Erythroblast (primary cell): ENCODE results near the gene RIOK2.

ENCODE experiments used
- GATA1 ChIP-seq: IDR thresholded peaks from 2 replicates; pipeline ENCODE4 v1.6.1; 2011; ENCODE audit warnings: low read depth, mild to moderate bottlenecking, control low read depth, low read length, moderate library complexity
- POLR2A ChIP-seq: IDR thresholded peaks from 2 replicates; pipeline ENCODE4 v1.6.1; 2011; ENCODE audit warnings: mild to moderate bottlenecking, low read length

DNA sequence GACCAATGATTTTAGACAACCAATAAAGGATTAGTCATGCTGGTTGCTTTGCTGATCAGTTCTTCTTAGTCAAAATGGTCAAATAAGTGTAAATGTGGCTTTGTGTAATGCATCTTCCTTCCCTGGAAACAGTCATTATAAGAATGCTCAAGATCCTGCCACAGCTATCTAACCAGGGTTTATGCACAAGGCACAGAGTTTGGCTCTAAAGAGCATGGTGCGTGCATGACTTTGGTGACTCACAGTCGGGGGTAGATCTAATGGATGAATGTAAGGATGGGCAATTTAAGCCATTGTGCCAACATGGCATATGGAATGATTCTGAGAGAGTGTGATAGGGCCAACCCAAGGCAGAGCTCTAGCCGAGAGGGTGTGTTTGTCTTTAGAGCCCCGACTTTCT lies 47.2 kb downstream of the RIOK2 start:
- no peak for TF ChIP-seq POLR2A
- TF ChIP-seq GATA1, result no peak
